Fibroblast of upper back skin (primary cell): ENCODE measurements around the gene CDC42BPA.
A peak's percentile ranks its signal among the peaks of the same experiment; 100 is the strongest.

Source experiments
- DNase-seq: peaks from one replicate; pipeline ENCODE4 v3.0.0-alpha.2; 2013

CDC42BPA gene

DNA sequence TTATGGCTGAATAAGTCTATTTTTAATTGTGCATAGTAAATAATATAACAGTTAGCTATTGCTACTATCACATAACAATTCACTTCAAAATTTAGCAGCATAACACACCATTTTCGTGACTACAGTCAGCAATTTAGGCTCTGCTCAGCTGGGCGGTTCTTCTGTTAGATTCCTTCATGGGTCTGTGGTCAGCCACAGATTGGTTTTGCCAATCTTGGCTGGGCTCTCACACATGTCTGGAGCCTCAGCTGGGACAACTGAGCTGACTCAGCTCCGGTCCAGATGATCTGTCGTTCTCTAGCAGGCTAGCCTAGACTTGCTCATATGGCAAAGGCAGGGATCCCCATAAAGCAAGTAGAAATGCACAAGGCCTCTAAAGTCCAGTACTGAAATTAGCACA, 15.1 kb upstream of the CDC42BPA start:
- no peak for DNase-seq

DNA sequence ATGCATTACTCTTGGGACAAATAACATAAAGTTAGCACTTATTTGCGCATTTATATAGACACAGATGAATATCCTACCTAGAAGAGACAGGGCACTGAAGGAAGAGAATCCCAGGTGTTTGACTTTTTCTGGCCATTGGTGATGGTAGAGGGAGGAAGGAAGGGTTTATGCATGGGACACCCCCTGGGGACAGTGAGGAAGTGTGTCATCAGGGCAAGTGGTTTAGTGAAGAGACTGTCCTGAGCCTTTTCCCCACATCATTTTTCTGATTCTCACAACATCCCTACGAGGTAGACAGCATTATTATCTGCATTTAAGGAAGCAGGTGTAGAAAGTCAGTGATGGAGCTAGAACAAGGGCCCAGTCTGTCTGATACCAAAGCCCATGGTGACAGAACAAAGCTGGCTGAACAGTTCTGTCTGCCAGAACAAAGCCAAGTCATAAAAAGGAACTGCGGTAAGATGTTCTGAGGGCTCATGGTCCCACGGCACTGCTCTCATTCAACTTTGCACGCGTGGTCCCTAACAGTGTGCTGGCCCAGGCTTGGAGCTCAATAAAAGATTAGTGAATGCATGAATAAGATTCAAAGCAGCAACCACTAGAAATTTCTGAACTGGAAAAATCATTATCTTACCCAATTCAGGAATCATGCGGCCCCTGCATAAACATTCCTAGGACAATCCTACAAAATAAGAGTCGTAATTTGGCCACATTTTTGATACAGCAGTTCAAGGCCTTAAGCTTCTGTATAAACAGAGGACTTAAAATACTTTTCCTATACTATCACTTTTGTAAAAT, 12.2 kb upstream of the CDC42BPA start:
- no peak for DNase-seq

DNA sequence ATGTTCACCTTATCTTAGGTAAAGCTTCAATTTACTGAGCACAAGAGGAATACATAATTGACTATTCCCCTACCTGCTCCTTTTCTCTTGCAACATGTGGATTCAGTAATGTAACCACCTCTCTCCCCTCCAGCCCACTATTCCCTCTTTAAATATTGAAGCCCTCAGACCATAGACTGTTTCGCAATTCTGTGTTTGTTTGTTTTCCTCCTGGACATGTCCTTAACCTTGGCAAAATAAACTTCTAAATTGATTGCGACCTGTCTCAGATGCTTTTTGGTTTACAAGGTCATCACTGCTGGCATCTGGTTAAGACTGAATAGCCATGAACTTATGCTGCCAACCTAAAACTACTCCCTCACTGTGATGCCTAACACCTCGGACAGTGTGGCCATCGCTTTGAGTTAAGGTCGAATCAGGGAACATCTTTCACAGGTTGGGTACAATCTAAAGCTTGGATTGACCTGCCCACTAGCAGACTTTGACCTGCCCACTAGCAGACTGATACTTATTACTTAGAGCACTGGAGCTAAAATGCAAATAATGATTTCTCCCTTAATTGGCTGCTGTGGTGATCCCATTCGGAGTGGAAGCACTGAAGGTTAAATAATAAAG, 10.2 kb upstream of the CDC42BPA start:
- no peak for DNase-seq

DNA sequence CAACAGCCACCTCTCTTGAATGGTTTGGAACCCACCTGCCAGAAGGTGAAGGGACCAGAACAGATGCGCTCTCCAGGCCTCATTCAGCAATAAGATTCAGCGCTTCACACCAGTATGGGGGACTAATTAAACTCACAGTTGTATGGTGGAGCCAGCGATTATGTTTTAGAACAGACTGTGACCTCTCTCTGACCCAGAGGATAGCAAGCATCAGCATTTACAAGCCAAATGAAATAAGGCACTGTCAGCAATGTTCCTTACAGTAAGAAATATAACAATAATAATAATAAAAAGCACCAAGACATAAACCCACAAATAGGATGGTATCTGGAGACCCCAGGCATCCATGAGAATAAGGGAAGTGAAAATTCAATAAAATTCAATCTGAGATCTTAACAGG, 6.9 kb upstream of the CDC42BPA start:
- DNase-seq: no peak

DNA sequence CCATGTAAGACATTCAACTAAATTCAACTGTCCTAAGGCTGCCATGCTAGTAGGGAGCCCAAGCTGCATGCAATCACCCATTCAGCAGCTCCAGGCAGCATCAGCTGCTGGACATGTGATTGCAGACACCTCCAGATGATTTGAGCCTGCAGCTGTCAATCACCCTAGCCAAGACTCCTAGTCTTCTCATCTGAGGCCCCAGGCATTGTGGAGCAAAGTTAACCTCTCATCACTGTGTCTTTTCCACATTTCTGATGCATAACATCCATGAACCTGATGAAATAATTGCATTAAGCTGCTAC, 5.6 kb upstream of the CDC42BPA start:
- no peak for DNase-seq

DNA sequence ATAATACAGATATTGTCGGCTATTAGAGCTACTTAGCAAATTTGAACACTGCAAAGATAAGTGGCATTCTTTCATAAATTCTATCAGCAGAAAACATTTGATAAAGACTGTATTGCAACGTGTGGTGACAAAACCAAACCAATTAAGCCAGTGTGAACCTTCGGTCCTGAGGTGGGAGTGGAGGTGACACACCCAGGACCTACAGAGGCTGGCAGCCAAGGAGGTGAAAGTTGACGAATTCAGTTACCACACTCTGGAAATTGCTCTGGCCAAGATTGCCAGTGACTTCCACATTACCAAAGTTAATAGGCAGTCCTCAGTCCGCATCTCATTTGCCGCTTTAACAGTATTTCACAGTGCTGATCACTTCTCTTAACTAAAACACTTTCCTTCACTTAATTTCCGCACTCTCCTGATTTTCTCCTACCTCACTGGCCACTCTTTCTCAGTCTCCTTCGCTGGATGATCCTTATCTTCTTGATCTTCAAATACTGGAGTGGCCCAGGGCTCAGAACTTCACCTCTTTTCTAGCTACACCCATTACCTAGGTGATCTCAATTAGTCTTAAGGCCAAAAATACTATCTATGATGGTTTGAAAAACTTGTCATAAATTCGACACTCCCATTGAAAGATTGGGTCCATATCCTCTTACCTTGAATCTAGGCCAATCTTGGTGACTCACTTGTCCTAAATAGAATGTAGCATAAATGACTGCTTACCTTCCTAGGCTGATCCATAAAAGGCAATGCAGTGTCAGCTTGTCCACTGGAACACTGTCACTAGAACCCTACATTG, 5.1 kb upstream of the CDC42BPA start:
- no peak for DNase-seq

DNA sequence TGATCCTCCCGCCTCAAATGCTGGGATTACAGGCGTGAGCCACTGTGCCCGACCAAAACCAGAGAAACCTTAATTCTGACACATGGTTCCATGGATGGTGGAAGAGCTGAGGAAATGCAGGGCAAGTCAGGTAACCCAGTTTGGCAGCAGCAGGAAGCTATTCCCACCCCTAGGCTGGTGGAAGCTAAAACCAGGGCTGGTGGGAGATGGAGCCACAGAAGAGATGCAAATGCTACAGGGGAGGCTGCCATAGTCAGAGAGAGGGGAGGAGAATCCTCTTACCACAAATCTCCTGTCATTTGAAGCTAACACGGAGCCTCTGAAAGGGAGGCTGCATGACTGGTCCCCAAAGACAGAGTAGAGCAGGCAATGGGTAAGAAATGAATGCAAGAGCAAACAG, 4.1 kb upstream of the CDC42BPA start:
- no peak for DNase-seq

DNA sequence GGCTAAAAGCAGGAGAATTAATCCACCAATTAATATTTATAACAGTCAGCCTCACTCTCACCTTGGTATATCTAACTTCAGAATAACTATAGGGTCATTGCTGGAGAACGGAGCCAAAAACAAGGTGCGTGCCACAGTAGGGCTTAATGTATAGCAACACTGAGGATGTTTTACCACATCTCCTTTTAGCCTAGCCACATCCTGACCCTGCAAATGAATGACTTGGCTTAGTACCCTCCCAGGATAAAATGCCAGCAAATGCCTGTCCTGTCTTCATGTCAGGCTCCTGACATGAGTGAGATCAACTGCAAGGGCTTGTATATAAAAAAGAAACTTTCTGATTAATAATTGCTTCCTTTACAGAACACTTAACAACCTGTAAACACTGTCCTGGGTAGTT, 2.7 kb upstream of the CDC42BPA start:
- no peak for DNase-seq

DNA sequence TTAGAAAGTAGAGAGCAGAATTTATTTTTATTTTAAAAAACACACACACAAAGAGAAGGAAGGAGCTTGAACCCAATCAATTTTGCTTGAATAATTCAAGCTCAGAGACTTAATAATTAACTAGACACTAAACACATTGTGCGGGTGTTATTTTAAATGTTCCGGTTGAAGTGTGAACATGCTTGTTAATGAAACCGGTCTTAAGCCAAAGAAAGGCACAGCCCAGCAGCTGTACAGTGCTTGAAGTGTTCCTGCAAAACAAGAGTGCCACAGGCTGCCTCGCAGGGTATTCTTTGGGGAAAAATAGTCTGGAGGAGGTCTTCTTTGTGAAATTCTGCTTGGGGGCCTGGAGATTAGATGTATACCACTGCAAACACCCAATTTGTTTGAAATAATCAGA, 2.2 kb upstream of the CDC42BPA start:
- no peak for DNase-seq

DNA sequence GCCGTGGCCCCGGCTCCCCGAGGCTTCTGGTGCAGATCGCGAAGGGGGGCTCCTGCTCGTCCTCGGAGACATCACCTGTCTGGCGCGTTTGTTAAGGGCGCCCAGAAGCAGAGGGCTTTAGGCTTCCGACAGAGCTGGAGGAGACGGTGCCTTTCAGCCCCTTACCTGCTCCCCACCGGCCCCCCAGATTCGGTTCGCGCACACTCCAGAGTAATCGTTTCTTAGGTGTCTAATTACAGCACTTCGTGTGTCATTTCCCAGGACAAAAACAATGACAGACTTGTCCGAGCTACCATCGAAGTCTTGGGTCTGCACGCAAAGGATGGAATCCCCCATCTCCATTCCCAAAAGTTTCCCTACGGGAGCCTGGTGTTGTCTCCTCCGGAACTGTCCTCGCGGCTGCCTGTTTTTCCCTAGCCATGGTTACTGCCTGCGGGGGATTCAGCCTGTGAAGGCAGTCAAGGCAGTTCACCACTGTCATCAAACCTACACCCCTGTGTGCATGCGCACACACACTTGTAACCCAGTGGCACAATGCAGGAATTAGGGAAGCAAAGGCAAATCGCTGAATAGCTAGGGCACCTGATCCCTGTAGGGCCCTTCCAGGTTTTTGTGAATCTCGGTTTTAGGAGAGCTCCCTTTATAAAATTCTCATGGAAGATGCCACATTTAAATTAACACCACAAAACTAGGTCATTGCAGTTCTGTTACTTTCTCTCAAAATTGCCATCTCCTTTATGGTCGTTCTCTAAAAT, 738 bp upstream of the CDC42BPA start:
- DNase-seq: peak; percentile 54

DNA sequence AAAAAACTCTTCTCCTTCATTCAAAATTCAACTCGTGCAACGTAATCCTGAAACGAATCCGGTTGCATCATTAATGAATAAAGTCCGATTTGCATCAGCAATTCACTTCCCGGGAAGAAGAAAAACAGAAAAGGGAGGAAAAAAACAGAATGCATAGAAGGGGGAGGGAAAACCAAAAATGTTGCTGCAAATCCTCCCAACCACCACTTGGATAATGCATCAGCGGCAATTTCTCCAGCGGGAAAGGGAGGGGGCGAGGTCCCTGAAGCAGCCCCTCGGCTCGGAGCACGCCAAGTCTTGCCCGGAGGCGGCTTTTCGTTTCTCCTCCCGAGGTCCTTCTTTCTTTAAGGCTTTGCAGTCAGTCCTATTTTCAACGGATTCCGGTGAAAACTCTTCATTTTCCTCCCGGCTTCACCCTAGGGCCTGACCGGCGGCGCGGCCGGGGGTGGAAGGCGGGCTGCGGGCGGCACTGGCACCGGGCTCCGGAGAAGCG, 723 bp downstream of the CDC42BPA start:
- DNase-seq: peak; percentile 73

DNA sequence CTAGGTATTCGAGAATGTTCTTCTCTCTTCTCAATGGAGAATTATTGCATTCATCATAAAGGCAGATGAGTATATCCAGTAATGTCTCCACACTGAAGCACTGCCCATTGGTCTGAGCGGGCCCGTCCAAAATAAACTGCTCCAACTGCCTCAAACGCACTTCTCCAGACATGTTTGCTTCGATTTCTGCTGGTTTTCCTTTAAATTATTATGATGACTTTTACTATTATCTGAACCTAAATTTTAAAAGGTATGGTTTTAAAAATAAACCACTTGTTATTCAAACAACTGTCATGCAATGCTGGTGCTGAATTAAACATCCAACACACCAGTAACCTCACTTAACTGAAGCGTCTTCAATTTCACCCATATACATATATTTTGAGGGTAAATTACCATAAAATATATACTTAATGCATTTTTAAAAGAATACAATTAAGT, 1.3 kb downstream of the CDC42BPA start:
- DNase-seq: peak; percentile 31

DNA sequence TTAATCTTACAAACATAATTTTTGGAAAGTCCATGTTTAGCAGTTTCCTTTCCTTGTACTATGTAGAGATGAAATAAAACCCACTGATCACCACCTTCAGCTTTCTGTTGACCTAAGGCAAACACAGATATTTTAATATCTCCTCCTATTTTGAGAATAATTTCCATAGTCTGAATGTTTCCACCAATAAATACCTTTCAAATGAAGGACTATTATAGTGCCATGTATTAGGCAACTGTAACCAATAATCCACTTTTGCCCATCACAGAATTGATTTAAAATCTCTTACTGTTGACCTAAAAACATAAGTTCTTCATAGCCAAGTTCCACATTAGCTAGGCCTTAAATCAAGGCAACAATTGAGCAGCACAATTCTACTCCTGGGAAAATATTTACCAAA, 1.8 kb downstream of the CDC42BPA start:
- no peak for DNase-seq

DNA sequence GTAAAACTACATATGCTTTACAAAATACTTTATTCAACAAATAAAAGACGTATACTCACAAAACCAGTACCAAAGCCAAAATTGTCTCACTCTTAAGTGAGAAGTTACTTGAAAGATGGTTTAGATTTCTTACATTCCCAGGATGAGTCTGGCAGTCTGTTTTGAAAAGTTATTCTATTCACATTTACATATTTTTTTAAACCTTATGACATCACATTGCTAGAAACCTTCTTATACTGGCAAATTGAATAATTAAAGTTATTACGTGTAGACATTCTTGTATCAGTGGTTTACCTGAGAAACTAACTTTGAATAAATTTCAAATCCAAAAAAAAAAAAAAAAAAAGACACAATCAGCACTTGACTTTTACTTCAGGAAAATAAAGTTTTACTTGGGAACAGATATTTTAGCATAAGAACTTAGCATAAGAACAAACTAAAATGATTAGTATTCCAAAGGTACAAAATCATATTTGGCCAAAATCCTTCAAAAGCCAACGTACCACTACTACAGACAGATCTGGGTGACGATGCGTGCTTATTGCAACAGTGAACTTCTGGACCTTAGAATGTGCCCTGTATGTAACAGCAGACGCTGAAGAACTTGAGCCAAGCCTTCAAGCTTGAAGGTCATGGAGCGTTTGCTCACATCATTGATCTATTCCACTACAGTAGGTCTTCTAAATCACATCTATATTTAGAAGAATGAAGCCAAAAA, 2.5 kb downstream of the CDC42BPA start:
- peak; percentile 48 for DNase-seq

DNA sequence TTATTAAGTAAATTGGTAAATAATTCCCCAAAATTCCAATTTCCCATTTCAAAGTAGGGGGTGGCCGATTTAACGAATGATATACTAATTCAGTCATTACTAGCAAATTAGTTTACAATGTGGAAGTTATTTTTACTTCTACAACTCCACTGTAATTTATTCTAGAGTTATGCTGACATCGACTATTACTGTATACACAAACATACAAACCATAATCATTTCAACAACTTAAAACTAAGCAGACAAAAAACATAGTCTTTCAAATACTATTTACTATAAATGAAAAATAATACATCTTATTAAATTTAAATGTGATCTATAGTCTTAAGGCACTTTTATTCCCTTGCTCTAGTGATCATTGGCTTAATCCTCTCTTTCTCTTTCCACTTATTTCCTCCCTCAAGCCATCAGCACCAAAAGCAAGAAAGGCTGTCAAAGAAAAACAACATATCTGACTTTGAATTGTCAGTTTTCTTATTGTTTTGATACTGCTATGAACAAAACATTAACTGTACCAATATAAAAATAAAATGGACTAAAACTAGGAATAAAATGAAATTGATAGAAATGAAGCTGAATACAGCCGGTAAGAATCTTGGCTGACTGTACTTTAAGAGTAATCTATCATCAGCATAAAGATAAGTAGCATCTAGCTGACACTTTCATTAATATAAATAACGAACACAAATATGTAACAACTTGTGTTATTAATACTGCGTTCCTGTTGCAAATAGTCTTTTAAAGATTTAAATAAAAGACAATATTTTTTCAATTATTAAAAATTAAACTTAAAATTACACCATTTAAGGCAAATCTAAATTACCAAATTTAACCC, 4.1 kb downstream of the CDC42BPA start:
- DNase-seq: no peak

DNA sequence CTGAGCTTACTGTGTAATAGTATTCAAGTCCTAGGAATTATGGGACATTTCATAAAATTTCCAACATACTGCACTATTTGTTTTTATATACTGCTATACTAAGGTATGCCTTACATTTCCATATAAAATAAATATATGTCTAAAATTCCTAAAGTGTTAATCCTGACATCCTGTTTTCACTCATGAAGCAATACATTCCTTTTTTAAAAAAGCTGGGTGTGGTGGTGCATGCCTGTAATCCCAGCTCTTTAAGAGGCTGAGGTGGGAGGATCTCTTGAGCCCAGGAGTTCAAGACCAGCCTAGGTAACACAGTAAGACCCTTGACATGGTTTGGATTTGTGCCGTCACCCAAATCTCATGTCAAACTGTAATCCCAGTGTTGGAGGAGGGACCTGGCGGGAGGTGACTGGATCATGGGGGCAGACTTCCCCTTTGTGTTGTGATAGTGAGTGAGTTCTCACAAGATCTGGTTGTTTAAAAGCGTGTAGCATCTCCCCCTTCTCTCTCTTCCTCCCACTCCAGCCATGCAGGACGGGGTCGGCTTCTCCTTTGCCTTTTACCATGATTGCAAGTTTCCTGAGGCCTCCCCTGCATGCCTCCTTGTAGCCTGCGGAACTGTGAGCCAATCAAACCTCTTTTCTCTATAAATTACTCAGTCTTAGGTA, 5.8 kb downstream of the CDC42BPA start:
- DNase-seq: peak; percentile 32

DNA sequence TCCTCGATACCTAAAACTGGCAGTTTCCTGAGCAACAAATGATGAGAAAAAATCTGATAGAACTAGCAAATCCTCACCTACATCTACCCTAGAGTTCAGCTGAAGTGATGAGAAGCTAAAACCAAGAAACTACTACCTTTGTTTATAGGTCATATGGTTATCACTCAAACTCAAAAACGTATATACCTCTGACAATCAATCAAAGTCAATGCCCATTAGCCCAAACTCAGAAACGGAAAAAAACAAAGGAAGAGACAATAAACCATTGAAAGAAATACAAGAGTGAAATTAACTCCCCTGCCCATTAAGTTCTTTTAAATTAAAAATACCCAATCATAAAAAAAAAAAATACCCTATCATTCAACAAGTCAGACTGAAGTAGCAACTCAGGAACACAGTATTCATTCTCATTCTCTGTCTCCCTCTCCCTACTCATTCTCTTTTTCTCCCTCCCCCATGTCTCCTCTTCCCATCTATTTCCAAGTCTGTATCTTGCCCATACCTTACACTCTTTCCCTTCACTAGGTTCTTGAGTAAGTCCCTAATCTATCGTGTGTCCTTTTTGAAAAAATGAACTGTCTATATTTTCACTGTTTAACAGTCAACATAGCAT, 6.8 kb downstream of the CDC42BPA start:
- DNase-seq: no peak

DNA sequence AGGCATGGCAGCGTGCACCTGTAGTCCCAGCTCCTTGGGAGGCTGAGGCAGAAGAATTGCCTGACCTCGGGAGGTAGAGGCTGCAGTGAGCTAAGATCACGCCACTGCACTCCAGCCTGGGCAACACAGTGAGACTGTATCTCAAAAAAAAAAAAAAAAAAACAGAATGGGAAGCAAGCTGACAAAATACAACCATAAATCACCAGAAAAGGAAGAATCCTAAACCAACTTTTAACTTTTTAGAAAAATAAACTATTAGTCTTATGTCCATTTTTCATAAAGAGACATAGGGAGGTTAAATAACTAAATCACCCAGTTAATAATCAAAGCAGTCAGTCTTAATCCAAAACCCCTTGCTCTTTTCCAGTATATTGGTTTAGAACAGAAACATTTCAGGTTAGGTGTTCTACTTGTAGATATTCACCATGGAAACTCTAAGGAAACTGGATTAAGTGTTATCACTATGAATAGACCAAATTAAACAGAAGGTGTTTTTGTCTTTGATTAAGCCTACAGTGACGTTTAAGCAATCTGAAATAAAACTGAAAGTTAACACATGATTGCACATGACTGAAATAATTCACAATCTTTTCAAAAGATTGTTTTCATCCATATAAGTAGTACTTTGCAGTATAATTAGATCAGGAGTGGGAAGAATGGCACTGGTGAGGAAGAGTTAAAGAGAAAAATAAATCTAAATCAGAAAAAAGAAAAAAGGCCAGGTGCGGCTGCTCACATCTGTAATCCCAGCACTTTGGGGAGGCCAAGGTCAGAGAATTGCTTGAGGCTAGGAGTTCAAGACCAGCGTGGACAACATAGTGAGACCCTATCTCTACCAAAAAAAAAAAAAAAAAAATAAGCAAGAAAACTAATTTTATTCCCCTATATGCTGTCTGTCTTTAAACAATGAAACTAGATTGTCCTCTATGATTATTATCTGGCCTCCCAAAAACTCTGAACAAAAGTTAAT, 9.6 kb downstream of the CDC42BPA start:
- no peak for DNase-seq

DNA sequence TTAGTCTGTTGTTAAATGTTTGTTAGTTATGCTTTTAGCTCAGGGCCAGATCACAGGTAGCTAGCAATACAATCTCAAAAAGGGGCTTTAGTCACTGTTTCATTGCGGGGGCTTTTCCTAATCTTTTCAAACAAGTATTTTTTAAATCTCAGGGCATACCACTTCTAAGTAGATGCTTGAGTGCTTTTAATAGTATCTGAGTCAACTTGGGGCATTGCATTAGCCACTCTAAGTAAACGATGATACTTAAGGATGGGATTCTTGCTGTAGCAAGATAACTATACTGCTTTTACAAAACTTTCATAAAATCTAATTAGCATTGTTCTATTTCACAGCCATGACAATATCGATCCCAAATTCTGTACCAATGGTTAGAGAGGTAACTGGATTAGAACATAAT, 11.6 kb downstream of the CDC42BPA start:
- no peak for DNase-seq
